Stimulated activated CD8-positive, alpha-beta memory T cell treated with anti-CD3 and anti-CD28 coated beads, Interleukin-7, amount 100 ng/mL, for 48 hours (primary cell): Measurements from ENCODE around the gene CCSAP.
"Not testable (repeated sequence)": the region's sequence is repeated elsewhere in the genome, so short reads cannot be mapped to it uniquely, and the experiment has no call there.

ENCODE experiments used
- DNase-seq, 2 donors: peaks; one replicate each; pipeline ENCODE4 v3.0.0-alpha.2; 2020; ENCODE audit warnings: low read depth in 1 of 2; ENCODE audit errors: extremely low read depth in 1 of 2

The CCSAP gene

DNA sequence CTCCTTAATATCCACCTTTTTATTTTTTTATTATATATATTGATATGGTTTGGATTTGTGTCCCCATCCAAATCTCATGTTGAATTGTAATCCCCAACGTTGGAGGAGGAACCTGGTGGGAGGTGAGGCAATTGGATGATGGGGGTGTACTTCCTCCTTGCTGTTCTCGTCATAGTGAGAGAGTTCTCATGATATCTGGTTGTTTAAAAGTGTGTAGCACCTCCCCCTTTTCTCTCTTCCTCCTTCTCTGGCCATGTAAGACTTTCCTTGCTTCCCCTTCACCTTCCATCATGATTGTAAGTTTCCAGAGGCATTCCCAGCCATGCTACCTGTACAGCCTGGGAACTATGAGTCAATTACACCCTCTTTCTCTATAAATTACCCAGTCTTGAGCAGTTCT, 22.7 kb upstream of the CCSAP start:
- DNase-seq: no peak

DNA sequence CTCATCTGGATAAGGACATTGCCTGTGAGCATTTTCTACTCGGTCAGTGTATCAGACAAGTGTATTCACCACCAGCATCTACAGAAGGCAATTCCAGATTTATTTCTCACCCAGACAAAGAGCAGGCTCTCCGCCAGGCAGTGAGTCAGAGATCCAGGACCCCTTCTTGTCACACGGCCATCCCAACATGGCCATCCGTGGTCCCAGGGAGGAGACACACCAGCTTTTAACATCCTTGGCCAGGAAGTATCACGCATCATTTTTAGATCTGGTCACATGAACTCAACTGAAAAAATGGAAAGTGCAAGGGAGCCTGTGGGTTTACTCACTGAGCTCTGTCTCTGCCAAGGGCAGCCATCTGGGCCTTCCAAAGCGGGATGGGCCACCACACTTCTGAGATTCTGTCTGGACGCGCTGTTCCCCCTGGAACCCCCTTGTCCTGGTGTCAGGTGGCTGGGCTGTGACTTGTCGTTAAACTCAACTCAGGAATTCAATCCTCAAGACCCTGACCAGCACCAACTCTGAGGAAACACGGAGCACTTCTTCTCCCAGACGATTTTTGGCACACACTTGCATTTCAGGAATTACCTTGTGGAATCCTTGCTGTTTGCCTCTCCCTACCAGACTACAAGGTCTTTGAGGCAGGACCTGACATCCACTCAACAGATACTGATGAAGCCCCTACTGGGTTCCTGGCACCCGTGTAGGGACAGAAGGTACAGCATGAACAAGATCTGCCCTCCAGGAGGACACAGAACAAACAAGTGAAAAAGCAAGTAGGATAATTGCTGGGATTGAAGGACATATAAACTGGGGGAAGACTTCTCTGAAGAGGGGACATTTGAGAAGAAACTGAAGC, 21.6 kb upstream of the CCSAP start:
- no peak for DNase-seq

DNA sequence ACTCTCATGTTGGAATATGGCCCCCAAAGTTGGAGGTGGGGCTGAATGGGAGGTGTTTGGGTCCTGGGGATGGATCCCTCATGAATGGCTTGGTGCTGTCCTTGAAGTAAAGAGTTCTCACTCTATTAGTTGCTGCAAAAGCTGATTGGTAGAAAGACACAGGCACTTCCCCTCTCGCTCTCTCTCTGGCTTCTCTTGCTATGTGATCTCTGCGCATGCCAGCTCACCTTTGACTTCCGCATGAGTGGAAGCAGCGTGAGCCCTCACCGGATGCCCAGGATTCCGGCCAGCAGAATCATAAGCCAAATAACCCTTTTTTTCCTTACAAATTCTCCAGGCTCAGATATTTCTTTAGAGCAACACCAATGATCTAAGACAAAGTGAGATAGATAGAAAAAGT, 20.9 kb upstream of the CCSAP start:
- DNase-seq: no peak

DNA sequence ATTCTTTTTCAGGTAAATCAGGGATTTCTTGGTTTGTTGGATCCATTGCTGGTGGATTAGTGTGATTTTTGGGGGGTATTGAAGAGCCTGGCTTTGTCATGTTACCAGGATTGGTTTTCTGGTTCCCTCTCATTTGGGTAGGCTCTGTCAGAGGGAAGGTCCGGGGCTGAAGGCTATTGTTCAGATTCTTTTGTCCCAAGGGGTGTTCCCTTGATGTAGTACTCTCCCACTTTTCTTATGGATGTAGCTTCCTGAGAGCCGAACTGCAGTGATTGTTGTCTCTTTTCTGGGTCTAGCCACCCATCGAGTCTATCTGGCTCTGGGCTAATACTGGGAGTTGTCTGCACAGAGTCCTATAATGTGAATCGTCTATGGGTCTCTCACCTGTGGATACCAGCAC, 17.6 kb upstream of the CCSAP start:
- no peak for DNase-seq

DNA sequence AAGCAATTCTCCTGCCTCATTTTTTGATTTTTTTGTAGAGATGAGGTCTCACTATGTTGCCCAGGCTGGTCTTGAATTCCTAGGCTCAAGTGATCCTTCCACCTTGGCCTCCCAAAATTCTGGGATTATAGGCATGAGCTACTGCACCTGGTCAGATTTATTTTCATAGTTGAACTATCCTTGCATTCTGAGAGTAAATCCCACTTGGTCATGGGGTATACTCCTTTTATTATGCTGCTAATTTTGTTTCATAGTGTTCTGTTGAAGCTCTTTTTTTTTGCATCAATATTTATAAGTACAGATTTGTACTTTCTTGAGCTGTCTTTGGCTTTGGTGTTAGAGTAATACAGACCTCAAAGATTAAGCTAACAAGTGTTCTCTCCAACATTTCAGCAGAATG, 12.8 kb upstream of the CCSAP start:
- no peak for DNase-seq

DNA sequence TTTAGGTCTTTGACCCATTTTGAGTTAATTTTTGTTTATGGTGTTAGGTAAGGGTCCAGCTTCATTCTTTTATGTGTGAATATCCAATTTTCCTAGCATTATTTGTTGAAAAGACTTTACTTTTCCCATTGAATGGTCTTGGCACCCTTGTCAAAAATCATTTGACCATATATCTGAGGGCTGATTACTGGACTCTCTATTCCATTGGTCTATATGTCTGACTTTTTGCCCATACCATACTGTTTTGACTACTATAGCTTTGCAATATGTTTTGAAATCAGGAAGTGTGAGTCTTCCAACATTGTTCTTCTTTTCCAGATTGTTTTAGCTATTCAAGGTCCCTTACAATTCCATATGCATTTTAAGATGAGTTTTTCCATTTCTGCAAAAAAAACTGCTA, 11.4 kb upstream of the CCSAP start:
- DNase-seq: no peak

DNA sequence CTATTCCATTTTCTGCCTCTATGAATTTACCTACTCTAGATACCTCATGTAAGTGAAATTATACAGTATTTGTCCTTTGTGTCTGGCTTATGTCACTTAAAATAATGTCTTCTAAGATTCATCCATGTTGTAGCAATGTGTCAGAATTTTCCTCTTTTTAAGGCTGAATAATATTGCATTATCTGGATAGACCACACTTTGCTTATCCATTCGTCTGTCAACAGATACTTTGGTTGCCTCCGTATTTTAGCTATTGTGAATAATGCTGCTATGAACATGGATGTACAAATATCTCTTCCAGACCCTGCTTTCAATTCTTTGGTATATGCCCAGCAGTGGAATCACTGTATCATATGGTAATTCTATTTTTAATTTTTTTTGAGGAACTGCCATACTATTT, 10.1 kb upstream of the CCSAP start:
- DNase-seq: no peak

DNA sequence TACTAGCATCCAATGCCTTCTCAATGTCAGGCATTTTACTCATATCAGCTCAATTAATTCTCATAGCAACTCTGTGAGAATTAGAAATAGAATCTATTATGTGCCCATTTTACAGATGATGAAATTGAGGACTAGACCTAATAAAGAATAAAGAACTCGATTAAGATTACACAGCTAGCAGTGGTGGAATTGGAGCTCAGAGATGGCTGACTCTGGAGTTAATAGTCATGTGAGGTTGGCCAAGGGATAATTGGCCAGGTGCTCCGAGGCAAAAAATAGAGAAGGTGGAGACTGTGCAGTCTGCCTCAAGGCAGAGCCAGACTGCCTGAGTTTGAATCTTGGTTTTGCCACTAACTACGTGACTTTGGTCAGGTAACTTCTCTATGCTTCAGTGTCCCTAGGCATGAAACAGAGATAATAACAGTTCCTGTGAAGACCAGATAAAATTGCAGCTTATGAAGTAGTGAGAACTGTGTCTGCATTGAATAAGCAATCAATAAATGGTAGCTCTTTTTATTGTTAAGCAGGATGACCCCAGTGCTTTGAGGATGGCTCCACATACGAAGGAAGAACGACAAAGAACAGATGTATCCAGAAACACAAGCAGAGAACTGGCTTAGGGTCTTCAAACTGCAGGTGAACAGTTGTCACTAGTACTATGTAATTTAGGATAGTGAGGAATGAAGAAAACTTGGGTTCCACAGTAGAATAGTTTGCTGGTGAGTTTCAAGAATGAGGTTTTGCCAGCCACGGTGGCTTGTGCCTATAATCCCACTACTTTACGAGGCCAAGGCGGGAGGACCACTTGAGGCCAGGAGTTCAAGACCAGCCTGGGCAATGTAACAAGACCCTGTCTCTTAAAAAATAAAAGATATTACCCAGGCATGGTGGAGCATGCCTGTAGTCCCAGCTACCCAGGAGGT, 6.9 kb upstream of the CCSAP start:
- DNase-seq: no peak

DNA sequence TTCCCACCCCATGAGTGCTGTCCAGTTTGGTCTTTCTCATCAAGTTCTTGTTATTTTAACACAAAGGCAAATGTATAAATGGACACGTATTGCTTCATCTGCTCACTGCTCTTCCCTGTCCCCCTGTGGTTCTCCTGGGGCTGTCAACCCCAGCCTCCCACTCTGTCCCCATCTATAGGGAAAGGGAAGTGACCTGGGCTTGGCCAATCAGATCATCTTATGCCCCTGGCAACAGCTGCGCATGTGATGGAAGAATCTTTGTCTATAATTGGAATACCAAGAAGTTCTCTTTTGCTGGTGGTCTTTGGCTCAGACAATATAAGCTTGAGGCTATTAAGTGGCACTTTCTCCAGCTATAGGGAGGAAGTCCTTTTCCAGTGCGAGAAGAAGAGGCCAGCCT, 4.7 kb upstream of the CCSAP start:
- DNase-seq: no peak

DNA sequence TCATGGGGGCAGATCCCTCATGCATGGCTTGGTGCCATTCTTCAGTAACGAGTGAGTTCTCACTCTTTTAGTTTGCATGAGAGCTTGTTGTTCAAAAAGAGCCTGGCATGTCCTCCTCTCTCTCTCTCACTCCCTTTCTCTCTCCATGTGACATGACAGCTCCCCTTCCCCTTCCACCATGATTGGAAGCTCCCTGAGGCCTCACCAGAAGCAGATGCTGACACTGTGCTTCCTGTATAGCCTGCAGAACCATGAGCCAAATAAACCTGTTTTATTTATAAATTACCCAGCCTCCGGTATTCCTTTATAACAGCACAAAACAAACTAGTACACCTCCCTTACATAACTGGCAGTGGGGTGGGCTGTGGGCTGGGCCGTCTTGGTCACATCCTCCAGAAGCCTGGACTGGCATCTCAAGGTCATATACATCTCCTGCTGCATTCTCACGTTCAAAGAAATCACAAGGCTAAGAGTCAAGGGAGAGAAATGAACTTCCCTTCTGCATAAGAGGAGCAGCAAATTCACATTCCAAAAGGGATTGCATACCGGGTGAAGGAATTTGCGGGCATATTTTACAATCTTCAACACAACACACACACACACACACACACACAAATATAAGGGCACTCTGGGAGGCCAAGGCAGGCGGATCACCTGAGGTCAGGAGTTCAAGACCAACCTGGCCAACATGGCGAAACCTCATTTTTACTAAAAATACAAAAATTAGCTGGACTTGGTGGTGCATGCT, 2.3 kb upstream of the CCSAP start:
- no peak for DNase-seq

DNA sequence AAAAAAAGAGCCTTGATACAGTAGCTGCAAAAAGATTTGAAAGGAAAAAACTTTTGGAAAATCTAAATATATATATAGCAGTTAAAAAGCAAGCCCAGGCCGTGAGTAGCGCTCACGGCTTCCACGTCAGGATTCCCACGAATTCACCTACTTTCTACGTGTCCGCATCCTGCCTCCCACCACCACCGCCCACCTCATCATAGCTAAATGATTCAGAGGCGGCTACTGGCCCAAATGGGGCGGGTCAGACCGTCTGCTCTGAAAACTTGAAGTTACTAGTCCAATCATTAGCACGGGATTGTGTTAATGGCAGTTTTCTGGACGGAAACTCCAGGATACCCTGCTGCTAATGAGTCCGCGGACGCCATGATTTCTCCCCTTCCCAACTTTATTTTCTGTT, 1.3 kb upstream of the CCSAP start:
- DNase-seq: no peak

DNA sequence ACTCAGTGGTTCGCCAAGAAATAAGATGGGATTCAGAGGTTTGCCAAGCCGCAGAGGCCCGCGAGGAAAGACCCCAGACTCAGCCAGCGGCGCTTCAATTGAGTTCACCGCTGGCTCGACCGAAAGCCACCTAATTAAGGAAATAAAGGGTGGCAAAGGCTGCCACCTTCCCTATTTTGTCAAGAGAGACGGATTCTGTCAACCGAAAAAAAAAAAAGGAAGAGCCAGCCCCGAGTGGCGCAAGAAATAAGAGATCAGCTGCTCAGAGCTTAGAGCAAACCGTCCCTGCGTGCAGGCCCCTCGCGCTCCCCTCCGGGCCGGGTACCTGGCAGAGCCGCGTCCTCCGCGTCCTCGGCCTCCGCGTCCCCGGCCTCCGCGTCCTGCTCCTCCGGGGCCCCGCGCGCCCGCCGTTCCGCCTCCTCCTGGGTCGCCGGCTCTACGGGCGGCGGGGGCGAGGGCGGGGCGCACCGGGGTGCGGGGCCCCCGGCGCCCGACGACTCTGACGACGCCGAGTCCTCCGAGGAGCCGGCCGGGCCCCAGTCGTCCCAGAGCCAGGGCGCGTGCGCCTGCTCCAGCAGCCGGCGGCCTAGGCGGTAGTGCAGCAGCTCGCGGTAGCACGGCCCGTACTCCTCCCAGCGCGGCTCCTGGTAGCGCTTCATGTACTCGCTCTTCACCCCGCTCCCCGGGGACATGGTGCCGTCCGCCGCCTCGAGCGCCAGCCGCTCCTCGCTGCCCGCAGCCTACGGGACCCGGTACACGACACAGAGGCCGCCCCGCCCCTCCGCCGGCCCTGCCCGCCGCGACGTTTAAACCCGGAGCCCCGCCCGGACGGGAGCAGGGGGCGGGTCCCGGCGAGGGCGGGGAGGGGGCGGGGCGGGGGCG, 832 bp downstream of the CCSAP start:
- peak; percentile 63 to 66 for DNase-seq

DNA sequence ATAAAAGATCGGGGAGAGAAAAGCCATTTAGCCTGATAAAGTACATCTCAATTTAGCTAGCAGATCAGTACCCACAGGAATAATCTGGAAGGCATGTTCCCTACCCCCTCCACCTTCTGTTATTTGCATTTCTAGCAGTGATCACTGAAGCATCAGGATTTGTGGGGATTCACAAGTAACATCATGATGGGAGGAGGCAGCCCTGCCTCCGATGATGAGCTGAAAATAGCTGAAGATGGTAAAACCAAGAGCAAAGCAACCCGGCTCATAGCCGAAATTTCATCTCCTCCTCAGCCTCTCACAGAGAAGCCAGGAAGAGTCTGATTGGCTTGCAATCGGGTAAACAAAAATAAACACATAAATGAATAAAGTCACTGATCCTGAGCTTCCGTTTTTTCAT, 2.4 kb downstream of the CCSAP start:
- DNase-seq: no peak

DNA sequence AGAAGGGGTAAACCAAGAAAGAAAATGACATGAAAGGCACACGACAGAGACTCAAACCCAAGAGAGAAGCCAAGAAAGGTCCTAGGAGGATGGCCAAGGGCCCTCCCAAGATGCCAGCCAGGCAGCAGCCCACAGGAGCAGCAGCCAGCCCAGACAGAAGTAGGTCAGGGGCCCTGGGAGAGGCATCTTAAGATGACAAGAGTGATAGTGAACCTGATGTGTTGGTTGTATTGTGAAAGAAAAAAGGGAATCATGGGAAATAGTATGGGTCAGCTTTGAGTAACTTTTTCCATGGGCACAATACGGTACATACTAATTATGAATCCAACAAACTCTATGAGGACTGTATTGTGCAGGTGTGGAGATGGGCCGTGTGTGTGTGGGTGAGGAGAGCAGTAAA, 3.3 kb downstream of the CCSAP start:
- no peak for DNase-seq

DNA sequence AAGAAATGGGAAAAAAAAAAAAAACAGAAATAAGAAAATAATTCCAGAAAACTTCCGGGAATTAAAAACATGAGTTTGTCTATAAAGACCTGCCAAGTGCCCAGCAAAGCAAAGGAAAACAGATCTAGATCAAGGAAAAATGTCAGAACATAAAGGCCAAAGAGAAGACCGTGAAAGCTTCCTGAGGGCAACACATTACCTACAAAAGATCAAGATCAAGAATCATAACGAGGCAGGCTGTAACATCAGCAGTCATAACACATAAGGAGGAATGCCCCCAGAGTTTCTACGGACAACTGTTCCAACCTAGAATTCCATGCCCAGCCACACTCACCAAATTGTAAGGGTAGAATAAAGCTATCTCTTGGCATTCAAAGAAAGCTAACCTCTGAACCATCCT, 3.8 kb downstream of the CCSAP start:
- no peak for DNase-seq

DNA sequence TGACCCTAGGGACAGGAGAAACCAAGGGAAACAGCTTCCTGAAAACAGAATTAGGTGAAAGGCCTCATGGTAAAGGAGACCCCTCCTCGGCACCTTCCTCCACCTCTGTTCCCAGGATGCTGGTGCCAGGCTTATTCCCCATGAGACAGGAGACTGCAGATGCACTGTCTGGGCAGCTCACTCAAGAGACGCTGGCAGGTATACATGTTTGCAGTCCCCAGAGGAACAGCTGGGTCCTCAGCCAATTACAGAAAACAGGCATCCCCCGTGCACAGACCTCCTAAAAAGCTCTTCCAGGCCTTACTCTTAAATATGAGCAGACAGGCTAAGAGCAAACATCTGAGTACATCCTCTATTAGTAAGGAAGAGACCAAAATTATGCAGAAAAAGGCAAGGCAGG, 6.5 kb downstream of the CCSAP start:
- DNase-seq: no peak

DNA sequence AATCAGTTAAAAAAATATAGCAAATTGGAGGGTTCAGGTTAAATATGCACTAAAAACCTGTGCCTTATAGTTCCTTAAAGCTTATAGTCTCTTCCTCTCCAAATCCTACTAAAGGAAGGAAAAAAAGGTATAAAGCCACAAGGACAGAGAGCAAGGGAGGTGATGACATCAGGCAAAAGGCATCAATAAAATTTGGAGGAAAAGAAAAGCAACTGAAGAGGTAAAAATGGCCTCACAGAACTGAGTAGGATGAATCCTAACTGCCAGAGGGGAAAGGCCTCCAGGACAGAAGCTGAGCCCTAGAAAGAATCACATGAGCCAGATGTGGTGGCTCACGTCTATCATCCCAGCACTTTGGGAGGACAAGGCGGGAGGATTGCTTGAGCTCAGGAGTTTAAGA, 8.1 kb downstream of the CCSAP start:
- DNase-seq: no peak

DNA sequence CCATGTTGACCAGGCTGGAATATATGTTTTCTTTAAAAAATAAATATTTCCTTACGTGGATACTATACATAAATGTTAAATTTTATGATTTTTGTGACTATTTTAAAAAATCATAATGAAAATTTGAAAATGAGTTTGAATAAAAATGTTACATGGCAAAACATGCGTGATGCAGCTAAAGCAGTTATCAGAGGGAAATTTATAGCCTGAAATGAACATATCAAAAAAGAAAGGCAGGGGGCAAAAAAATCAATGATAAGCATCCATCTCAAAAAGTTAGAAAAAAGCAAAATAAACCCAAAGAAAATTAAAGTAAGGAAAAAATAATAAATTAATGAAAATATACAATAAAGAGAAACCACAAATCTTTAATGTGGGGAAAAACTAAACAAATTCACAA, 8.6 kb downstream of the CCSAP start:
- DNase-seq: no peak

DNA sequence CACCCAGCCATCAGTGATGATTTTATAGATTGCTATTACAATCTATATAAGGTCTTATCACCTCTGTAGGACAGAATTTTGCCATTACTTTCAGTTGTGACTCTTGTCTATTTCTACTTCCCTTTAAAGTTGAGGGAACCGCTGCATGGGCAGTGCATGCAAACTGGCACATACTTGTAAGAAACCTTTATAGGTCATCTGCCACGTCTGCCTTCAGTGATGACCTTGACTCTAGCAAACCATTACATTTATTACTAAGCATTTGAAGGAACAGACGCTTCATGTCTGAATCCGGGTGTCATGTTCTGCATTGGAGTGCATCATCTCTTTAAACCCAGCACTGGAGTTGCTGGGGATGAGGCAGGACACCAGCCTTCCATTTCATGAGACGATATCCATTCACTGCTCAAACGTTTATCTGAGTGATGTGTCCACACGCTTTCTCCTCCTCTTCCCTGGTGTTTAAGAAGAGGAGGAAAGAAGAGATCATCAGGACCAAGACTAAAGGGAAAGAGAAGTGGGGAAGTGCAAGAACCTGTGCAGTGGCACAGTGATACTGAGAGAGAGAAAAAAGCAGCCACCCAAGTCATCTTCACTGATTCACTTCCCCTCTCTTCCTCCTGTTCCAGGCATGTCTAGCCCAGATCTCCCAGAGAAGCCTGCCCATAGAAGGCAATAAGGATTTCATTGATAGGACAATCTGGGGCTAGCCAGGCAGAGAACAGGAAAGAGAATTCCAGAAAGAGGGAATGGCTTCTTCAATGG, 14.1 kb downstream of the CCSAP start:
- DNase-seq: no peak

DNA sequence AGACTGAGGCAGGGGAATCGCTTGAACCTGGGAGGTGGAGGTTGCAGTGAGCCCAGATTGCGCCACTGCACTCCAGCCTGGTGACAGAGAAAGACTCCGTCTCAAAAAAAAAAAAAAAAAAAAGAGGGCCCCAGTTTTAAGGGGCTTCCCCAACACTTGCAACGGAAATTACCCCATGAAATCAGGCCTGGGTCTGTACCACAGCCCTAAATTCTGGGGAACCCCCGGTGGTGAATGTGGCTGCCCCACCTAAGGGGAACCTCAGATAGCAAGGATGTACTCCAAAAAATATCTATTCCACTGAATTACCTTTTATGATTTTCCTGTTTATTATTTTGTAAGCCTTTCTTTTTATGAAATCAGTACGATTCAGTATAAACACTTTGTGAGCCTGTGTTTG, 15.1 kb downstream of the CCSAP start:
- DNase-seq: not testable (repeated sequence)
